NOMO-1 treated with DMSO at 0.1 percent for 48 hours (cell line): ENCODE measurements around the gene MRPL42.
A peak's percentile ranks its signal among the peaks of the same experiment; 100 is the strongest.
"Not testable (repeated sequence)": the region's sequence is repeated elsewhere in the genome, so short reads cannot be mapped to it uniquely, and the experiment has no call there.

Source experiments
- DNase-seq: peaks from one replicate; lab custom pipeline; 2025; ENCODE audit not compliant: unreplicated experiment; lab: John Stamatoyannopoulos, UW

The MRPL42 gene

GRCh38 chr12:93443576-93443975 is 23.7 kb upstream of the MRPL42 start:
- no peak for DNase-seq

- no peak for DNase-seq
These were observed 19.6 kb upstream of the MRPL42 start for GRCh38 chr12:93447555-93448290.

- no peak for DNase-seq
These were observed 18.5 kb upstream of the MRPL42 start for GRCh38 chr12:93448796-93449195.

- DNase-seq = no peak
These were observed 18.0 kb upstream of the MRPL42 start for GRCh38 chr12:93449277-93449676.

GRCh38 chr12:93451423-93452158 is 15.7 kb upstream of the MRPL42 start:
- DNase-seq = no peak

GRCh38 chr12:93453633-93454032 is 13.7 kb upstream of the MRPL42 start:
- no peak for DNase-seq

GRCh38 chr12:93456077-93456476 is 11.2 kb upstream of the MRPL42 start:
- DNase-seq = no peak

GRCh38 chr12:93459097-93459496 is 8.2 kb upstream of the MRPL42 start:
- no peak for DNase-seq

GRCh38 chr12:93460003-93460402 is 7.3 kb upstream of the MRPL42 start:
- no peak for DNase-seq

- DNase-seq = peak; percentile 72
These were observed 6.4 kb upstream of the MRPL42 start for GRCh38 chr12:93460902-93461301.

- DNase-seq = peak; percentile 19
These were observed 5.8 kb upstream of the MRPL42 start for GRCh38 chr12:93461503-93461902.

- DNase-seq = no peak
These were observed 1.5 kb upstream of the MRPL42 start for GRCh38 chr12:93465841-93466240.

- no peak for DNase-seq
These were observed 526 bp upstream of the MRPL42 start for GRCh38 chr12:93466625-93467350.

- DNase-seq = no peak
These were observed 676 bp downstream of the MRPL42 start for GRCh38 chr12:93468008-93468371.

- no peak for DNase-seq
These were observed 2.1 kb downstream of the MRPL42 start for GRCh38 chr12:93469386-93469785.

- DNase-seq = no peak
These were observed 9.2 kb downstream of the MRPL42 start for GRCh38 chr12:93476555-93476954.

GRCh38 chr12:93482721-93483120 is 15.4 kb downstream of the MRPL42 start:
- no peak for DNase-seq

GRCh38 chr12:93483151-93483807 is 16.0 kb downstream of the MRPL42 start:
- no peak for DNase-seq

- DNase-seq = no peak
These were observed 17.1 kb downstream of the MRPL42 start for GRCh38 chr12:93484315-93484981.

- not testable (repeated sequence) for DNase-seq
These were observed 25.5 kb downstream of the MRPL42 start for GRCh38 chr12:93492808-93493207.

- DNase-seq = no peak
These were observed 26.8 kb downstream of the MRPL42 start for GRCh38 chr12:93494096-93494495.
